Hepatocyte (in vitro differentiated cells): ENCODE results near the gene TMEM225B.

Source experiments
- EZH2 ChIP-seq: fragments of 200-600 bp; sonication (generic); IDR thresholded peaks from 2 replicates; pipeline ENCODE4 v1.6.1; 2016; ENCODE audit warnings: antibody characterized with exemption, mild to moderate bottlenecking, borderline replicate concordance
- EZH2phosphoT487 ChIP-seq: fragments of 200-600 bp; sonication (generic); IDR thresholded peaks from one replicate; pipeline ENCODE4 v1.6.1; 2018; ENCODE audit warnings: antibody characterized with exemption, mild to moderate bottlenecking, low read depth, moderate library complexity; ENCODE audit not compliant: unreplicated experiment, severe bottlenecking
- TF ChIP-seq, protein P1 (sequence below): fragments of 200-600 bp; sonication (generic); IDR thresholded peaks from 2 replicates; pipeline ENCODE4 v1.5.1; 2016; ENCODE audit warnings: antibody characterized with exemption, mild to moderate bottlenecking; ENCODE audit not compliant: poor library complexity

DNA sequence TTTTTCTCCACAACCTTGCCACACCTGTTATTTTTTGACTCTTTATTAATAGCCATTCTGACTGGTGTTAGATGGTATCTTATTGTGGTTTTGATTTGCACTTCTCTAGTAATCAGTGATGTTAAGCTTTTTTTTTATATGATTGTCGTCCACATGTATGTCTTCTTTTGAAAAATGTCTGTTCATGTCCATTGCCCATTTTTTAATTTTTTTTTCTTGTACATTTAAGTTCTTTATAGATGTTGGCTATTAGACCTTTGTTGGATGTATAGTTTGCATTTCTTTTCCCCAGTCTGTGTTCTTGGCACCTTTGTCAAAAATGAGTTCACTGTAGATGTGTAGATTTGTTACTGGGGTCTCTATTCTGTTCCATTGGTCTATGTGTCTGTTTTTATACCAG, 47.5 kb downstream of the TMEM225B start:
- TF ChIP-seq, protein P1, sequence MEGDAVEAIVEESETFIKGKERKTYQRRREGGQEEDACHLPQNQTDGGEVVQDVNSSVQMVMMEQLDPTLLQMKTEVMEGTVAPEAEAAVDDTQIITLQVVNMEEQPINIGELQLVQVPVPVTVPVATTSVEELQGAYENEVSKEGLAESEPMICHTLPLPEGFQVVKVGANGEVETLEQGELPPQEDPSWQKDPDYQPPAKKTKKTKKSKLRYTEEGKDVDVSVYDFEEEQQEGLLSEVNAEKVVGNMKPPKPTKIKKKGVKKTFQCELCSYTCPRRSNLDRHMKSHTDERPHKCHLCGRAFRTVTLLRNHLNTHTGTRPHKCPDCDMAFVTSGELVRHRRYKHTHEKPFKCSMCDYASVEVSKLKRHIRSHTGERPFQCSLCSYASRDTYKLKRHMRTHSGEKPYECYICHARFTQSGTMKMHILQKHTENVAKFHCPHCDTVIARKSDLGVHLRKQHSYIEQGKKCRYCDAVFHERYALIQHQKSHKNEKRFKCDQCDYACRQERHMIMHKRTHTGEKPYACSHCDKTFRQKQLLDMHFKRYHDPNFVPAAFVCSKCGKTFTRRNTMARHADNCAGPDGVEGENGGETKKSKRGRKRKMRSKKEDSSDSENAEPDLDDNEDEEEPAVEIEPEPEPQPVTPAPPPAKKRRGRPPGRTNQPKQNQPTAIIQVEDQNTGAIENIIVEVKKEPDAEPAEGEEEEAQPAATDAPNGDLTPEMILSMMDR = no peak
- no peak for TF ChIP-seq EZH2
- TF ChIP-seq EZH2phosphoT487 = no peak
